HCT116 (cell line): Measurements from ENCODE around the gene SYNGAP1. TPM values are rescaled to one million over a fixed set of nuclear protein-coding genes. Genes with fewer than 3 reads are reported as not detected.
A peak's percentile ranks its signal among the peaks of the same experiment; 100 is the strongest.

ENCODE experiments used
- ATAC-seq: fragments of 200-7000 bp; cut with Tn5 transposase; 2 replicates; pipeline ENCODE4 v1.9.1; 2020; ENCODE audit warnings: mild to moderate bottlenecking, moderate library complexity
- BruUV-seq: library from RNA; stranded (reverse); fragments of 400-500 nt; replicated peaks from 2 replicates; lab custom pipeline; 2021; lab: Mats Ljungman, UMichigan
- CTCF ChIA-PET: fragments of 300-600 bp; sonication (Branson Sonifier 250); formaldehyde crosslinking; loops from one replicate; lab custom pipeline; 2021; ENCODE audit warnings: antibody characterized with exemption; lab: Charles Lee
- POLR2A ChIA-PET: fragments of 300-600, 350-600 bp; sonication (Branson Sonifier 250); formaldehyde crosslinking; loops from one replicate; lab custom pipeline; 2021; ENCODE audit warnings: antibody characterized with exemption; lab: Charles Lee
- RAD21 ChIA-PET, 2 experiments: fragments of 300-600 bp; sonication (Branson Sonifier 250); formaldehyde crosslinking; loops; one replicate each; lab custom pipeline; 2023; ENCODE audit warnings: low total read pairs in 2 of 2; ENCODE audit not compliant: uncharacterized antibody in 2 of 2, unreplicated experiment in 2 of 2, low non-redundant PET in 1 of 2; lab: Charles Lee
- DNase-seq: peaks from one replicate; pipeline ENCODE4 v3.0.0-alpha.2; 2010; ENCODE audit warnings: low read depth, low spot score
- H2AFZ ChIP-seq: fragments of 200-600 bp; shearing (Covaris generic), sonication (generic); 2 replicates; pipeline ENCODE4 v1.6.1; 2017; ENCODE audit warnings: low read depth, mixed run types, mixed read lengths, antibody characterized with exemption, low read length; ENCODE audit not compliant: poor library complexity, severe bottlenecking
- H3K27ac ChIP-seq: 2 replicates; pipeline ENCODE4 v1.5.1; 2012; ENCODE audit warnings: low read depth, low read length
- H3K27me3 ChIP-seq: fragments of 200-600 bp; sonication (generic); 2 replicates; pipeline ENCODE4 v1.6.1; 2016; ENCODE audit warnings: mixed run types, low read length, mixed read lengths; ENCODE audit not compliant: insufficient read depth
- H3K36me3 ChIP-seq, 2 experiments: fragments of 200-500 bp in 1 of 2; fragments of 200-600 bp in 1 of 2; sonication (Bioruptor generic) in 1 of 2; sonication (generic) in 1 of 2; 2 replicates each; pipeline versions ENCODE4 v1.5.1 to v1.6.1; 2014 to 2016; ENCODE audit warnings: low read length in 2 of 2, inconsistent platforms in 1 of 2, mixed read lengths in 1 of 2, mixed run types in 1 of 2; ENCODE audit not compliant: insufficient read depth in 2 of 2, control insufficient read depth in 1 of 2
- H3K4me1 ChIP-seq, 2 experiments: fragments of 200-600 bp in 1 of 2; sonication (generic) in 1 of 2; 2 replicates each; pipeline versions ENCODE4 v1.5.1 to v1.6.1; 2012 to 2017; ENCODE audit warnings: low read length in 2 of 2, inconsistent platforms in 1 of 2, mild to moderate bottlenecking in 1 of 2, mixed read lengths in 1 of 2, mixed run types in 1 of 2, moderate library complexity in 1 of 2; ENCODE audit not compliant: insufficient read depth in 2 of 2, control insufficient read depth in 1 of 2
- H3K4me2 ChIP-seq: fragments of 200-600 bp; sonication (generic); 2 replicates; pipeline ENCODE4 v1.6.1; 2017; ENCODE audit warnings: mixed run types, low read length, mixed read lengths
- H3K4me3 ChIP-seq, 2 experiments: fragments of 200-600 bp in 1 of 2; sonication (generic) in 1 of 2; replicated peaks in 1 of 2; 2 replicates each; pipeline ENCODE4 v1.5.1; 2011 to 2016; ENCODE audit warnings: low read length in 2 of 2, control low read depth in 1 of 2, low read depth in 1 of 2, mild to moderate bottlenecking in 1 of 2, mixed read lengths in 1 of 2, mixed run types in 1 of 2
- H3K79me2 ChIP-seq: fragments of 200-600 bp; sonication (generic); 2 replicates; pipeline ENCODE4 v1.6.1; 2017; ENCODE audit warnings: mild to moderate bottlenecking, mixed run types, low read length, moderate library complexity, mixed read lengths; ENCODE audit not compliant: insufficient read depth
- H3K9ac ChIP-seq: fragments of 200-600 bp; sonication (generic); 2 replicates; pipeline ENCODE4 v1.6.1; 2016; ENCODE audit warnings: low read length, mixed read lengths
- H3K9me2 ChIP-seq: fragments of 200-600 bp; sonication (generic), shearing (Covaris generic); 2 replicates; pipeline ENCODE4 v1.6.1; 2017; ENCODE audit warnings: mixed run types, mild to moderate bottlenecking, moderate library complexity; ENCODE audit not compliant: insufficient read depth
- H3K9me3 ChIP-seq, 2 experiments: fragments of 200-500 bp in 1 of 2; fragments of 200-600 bp in 1 of 2; sonication (Bioruptor generic) in 1 of 2; sonication (generic) in 1 of 2; 2 replicates each; pipeline ENCODE4 v1.6.1; 2014 to 2017; ENCODE audit warnings: low read length in 2 of 2, mixed read lengths in 2 of 2, inconsistent platforms in 1 of 2, low read depth in 1 of 2, mild to moderate bottlenecking in 1 of 2, mixed run types in 1 of 2, moderate library complexity in 1 of 2; ENCODE audit not compliant: control insufficient read depth in 1 of 2, insufficient read depth in 1 of 2
- H4K20me1 ChIP-seq: fragments of 200-600 bp; sonication (generic), shearing (Covaris generic); 2 replicates; pipeline ENCODE4 v1.6.1; 2017; ENCODE audit warnings: mixed run types, mild to moderate bottlenecking, moderate library complexity; ENCODE audit not compliant: insufficient read depth
- CTCF ChIP-seq, 3 experiments: fragments of 200-600 bp in 1 of 3; sonication (generic) in 1 of 3; IDR thresholded peaks in 2 of 3; conservative IDR thresholded peaks in 1 of 3; 2 replicates each; pipeline ENCODE4 v1.5.1; 2012 to 2017; ENCODE audit warnings: low read depth in 2 of 3, low read length in 2 of 3, antibody characterized with exemption in 1 of 3, borderline replicate concordance in 1 of 3, control low read depth in 1 of 3, mild to moderate bottlenecking in 1 of 3, mixed read lengths in 1 of 3, mixed run types in 1 of 3, moderate library complexity in 1 of 3; ENCODE audit not compliant: insufficient read depth in 1 of 3
- EGR1 ChIP-seq: IDR thresholded peaks from 2 replicates; pipeline ENCODE4 v1.6.1; 2012; ENCODE audit warnings: low read depth
- ELF1 ChIP-seq: IDR thresholded peaks from 2 replicates; pipeline ENCODE4 v1.6.1; 2012; ENCODE audit warnings: low read depth, borderline replicate concordance
- EZH2 ChIP-seq: fragments of 200-600 bp; sonication (generic); IDR thresholded peaks from 2 replicates; pipeline ENCODE4 v1.6.1; 2017; ENCODE audit warnings: antibody characterized with exemption, mixed run types
- JUND ChIP-seq: IDR thresholded peaks from 2 replicates; pipeline ENCODE4 v1.6.1; 2012
- MAX ChIP-seq: IDR thresholded peaks from 2 replicates; pipeline ENCODE4 v1.6.1; 2012
- POLR2A ChIP-seq: IDR thresholded peaks from 2 replicates; pipeline ENCODE4 v1.7.0; 2011; ENCODE audit warnings: borderline replicate concordance; ENCODE audit not compliant: insufficient read depth, insufficient read length; ENCODE audit errors: extremely low read depth
- POLR2AphosphoS5 ChIP-seq: IDR thresholded peaks from 2 replicates; pipeline ENCODE4 v1.6.1; 2011; ENCODE audit warnings: mild to moderate bottlenecking, low read depth, low read length, moderate library complexity
- RAD21 ChIP-seq: IDR thresholded peaks from 2 replicates; pipeline ENCODE4 v1.6.1; 2012; ENCODE audit warnings: low read depth, mild to moderate bottlenecking
- SIN3A ChIP-seq: IDR thresholded peaks from 2 replicates; pipeline ENCODE4 v1.6.1; 2012; ENCODE audit warnings: low read depth
- SP1 ChIP-seq: IDR thresholded peaks from 2 replicates; pipeline ENCODE4 v1.6.1; 2012; ENCODE audit warnings: low read depth
- SRF ChIP-seq: IDR thresholded peaks from 2 replicates; pipeline ENCODE4 v1.6.1; 2012; ENCODE audit warnings: low read depth
- ZFX ChIP-seq: fragments of 450-650 bp; IDR thresholded peaks from 2 replicates; pipeline ENCODE4 v1.6.1; 2017
- ZNF274 ChIP-seq: fragments of 200-500 bp; sonication (Bioruptor generic); IDR thresholded peaks from 2 replicates; pipeline ENCODE4 v1.6.1; 2014; ENCODE audit warnings: mild to moderate bottlenecking, low read depth, low read length, inconsistent platforms
- intact Hi-C: fragments of 100-400 bp; cut with micrococcal nuclease; formaldehyde crosslinking; loops from 2 replicates; pipeline ENCODE4 v1.10.0; 2022
- total RNA-seq: library from RNA; stranded (reverse); gene quantifications from one replicate; pipeline ENCODE4 v1.2.1, GENCODE V29; 2021; ENCODE audit not compliant: unreplicated experiment
- TF ChIP-seq, protein P1 (sequence below): IDR thresholded peaks from 2 replicates; pipeline ENCODE4 v1.6.1; 2012

SYNGAP1 gene
- total RNA-seq, 1 experiment from 2014 or later, result 11.5 TPM

GRCh38 chr6:33412140-33413009, 7.5 kb upstream of the SYNGAP1 start:
- no peaks in the 10 kb centered on the region for H3K27me3 ChIP-seq
- no peaks in the 10 kb centered on the region for H3K9me2 ChIP-seq
- no peak for DNase-seq
- ATAC-seq, result no peak
- 0 out of 2 replicates have a peak overlapping the region, but pooled peaks have one; percentile 11 for H3K9ac ChIP-seq
- H3K4me3 ChIP-seq, result no peak overlapping the region
- CTCF ChIA-PET, result no interaction called here
- POLR2A ChIA-PET, result no interaction called here
- H4K20me1 ChIP-seq, result no peaks in the 10 kb centered on the region
- no peaks in the 10 kb centered on the region for H3K9me3 ChIP-seq
- TSS peak; percentile 39 for BruUV-seq
- H3K4me1 ChIP-seq, result peaks cover 10 to 32% of the 10 kb centered on the region in 2 experiments; a peak in 3 of 4 replicates
- peaks cover 35% of the 10 kb centered on the region for H3K79me2 ChIP-seq
- intact Hi-C loops, result loop anchor here (5.0 to 10.0 kb wide), 2 partner anchors 115 to 208 kb away; partner anchors contain the start of genes HSD17B8, RGL2, RING1 and RXRB
- no peak for TF ChIP-seq EZH2
- no peak for TF ChIP-seq SP1
- no peak for TF ChIP-seq SRF
- TF ChIP-seq SIN3A, result no peak
- no peak for TF ChIP-seq RAD21
- no peak for TF ChIP-seq ZFX
- no peak for TF ChIP-seq EGR1
- H3K27ac ChIP-seq, result no peak overlapping the region
- peaks cover 8 to 39% of the 10 kb centered on the region in 2 experiments; a peak in 3 of 4 replicates for H3K36me3 ChIP-seq
- RAD21 ChIA-PET, result no interaction called here
- H2AFZ ChIP-seq, result no peak overlapping the region
- H3K4me2 ChIP-seq, result peak overlapping the region; percentile 96; the same call in 1 of the 2 replicates

DNA sequence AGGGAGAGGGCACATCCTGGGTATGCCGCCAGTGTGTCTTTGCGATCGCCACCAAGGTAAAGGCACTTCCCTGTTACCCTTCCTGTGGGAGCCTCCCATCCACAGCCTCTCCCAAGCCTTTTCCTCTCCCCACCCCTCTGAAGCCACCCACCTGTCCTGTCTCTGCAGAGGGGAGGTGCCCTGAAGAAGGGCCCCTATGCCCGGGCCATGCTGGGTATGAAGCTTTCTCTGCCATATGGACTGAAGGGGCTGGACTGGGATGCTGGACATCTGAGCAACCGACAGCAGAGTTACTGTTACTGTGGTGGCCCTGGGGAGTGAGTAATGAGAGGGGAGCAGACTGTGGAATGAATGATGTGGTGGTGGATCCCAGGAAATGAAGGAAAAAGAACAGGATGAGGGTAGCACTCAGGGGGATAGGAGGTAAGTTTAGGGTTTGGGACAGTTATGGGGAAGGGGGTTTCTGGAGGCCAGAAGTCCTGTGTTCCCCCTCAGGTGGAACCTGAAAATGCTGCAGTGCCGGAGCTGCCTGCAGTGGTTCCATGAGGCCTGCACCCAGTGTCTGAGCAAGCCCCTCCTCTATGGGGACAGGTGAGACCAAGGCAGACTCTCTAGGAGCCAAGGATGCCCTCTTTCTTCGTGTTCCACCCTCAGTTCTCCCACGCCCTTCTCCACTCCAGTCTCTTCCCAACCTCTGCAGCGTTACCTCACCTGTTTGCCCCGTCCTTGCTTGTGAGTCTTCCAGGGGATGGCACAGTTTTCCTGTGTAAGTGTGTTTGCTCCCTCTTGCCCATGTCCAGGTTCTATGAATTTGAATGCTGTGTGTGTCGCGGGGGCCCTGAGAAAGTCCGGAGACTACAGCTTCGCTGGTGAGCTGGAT, 6.4 kb upstream of the SYNGAP1 start:
- intact Hi-C loops, result loop anchor here (5.0 to 10.0 kb wide), 2 partner anchors 116 to 209 kb away; partner anchors contain the start of genes HSD17B8, RGL2, RING1 and RXRB
- Histone ChIP-seq H3K9ac (no peak overlapping the region), H3K27me3 (no peaks in the 10 kb centered on the region), H2AFZ (no peak overlapping the region), H3K36me3 (peaks cover 7 to 28% of the 10 kb centered on the region in 2 experiments; a peak in 3 of 4 replicates), H3K9me3 (no peaks in the 10 kb centered on the region), H3K4me2 (no peak overlapping the region), H4K20me1 (no peaks in the 10 kb centered on the region), H3K4me3 (no peak overlapping the region), H3K79me2 (peaks cover 38% of the 10 kb centered on the region), H3K9me2 (no peaks in the 10 kb centered on the region), H3K4me1 (peaks cover 11 to 40% of the 10 kb centered on the region in 2 experiments), H3K27ac (no peak overlapping the region)
- ChIA-PET RAD21 (no interaction called here), CTCF (no interaction called here), POLR2A (no interaction called here)
- BruUV-seq, result no TSS peak
- DNase-seq (no peak), ATAC-seq (no peak)
- TF ChIP-seq SIN3A, result no peak
- no peak for TF ChIP-seq ELF1
- no peak for TF ChIP-seq SRF
- TF ChIP-seq, protein P1, sequence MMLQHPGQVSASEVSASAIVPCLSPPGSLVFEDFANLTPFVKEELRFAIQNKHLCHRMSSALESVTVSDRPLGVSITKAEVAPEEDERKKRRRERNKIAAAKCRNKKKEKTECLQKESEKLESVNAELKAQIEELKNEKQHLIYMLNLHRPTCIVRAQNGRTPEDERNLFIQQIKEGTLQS, result no peak
- TF ChIP-seq CTCF (IDR thresholded peaks at IDR 0.05 in 2 of 3, conservative IDR thresholded peaks at IDR 0.05 in 1 of 3; ENCODE audit: borderline replicate concordance in 1 of 3, insufficient read depth in 1 of 3, low read depth in 2 of 3, low read length in 2 of 3), result no peak
- no peak for TF ChIP-seq ZFX
- no peak for TF ChIP-seq ZNF274
- no peak for TF ChIP-seq RAD21
- no peak; the same call in 1 of the 2 replicates for TF ChIP-seq POLR2AphosphoS5
- TF ChIP-seq JUND, result no peak
- no peak for TF ChIP-seq EZH2
- no peak for TF ChIP-seq MAX
- no peak for TF ChIP-seq POLR2A
